SK-N-MC (cell line): ENCODE measurements around the gene HDAC7.
A peak's percentile ranks its signal among the peaks of the same experiment; 100 is the strongest.
"Not testable (repeated sequence)": the region's sequence is repeated elsewhere in the genome, so short reads cannot be mapped to it uniquely, and the experiment has no call there.

Experiments used
- DNase-seq: peaks from one replicate; pipeline ENCODE4 v3.0.0-alpha.2; 2011; ENCODE audit warnings: low read depth, low spot score
- H3K27ac ChIP-seq: fragments of 200-600 bp; sonication (generic); 2 replicates; pipeline ENCODE4 v1.5.1; 2016; ENCODE audit warnings: mixed run types
- H3K36me3 ChIP-seq: fragments of 200-600 bp; sonication (generic); 2 replicates; pipeline ENCODE4 v1.6.1; 2017; ENCODE audit warnings: antibody characterized with exemption, low read length, mixed read lengths; ENCODE audit not compliant: insufficient read depth
- H3K4me3 ChIP-seq: fragments of 200-600 bp; sonication (generic); 2 replicates; pipeline ENCODE4 v1.5.1; 2016
- H3K9ac ChIP-seq: fragments of 200-600 bp; sonication (generic); 2 replicates; pipeline ENCODE4 v1.8.0; 2017; ENCODE audit warnings: mixed run types, mixed read lengths; ENCODE audit not compliant: insufficient read length
- H3K9me3 ChIP-seq: fragments of 200-600 bp; sonication (generic); 2 replicates; pipeline ENCODE4 v1.6.1; 2017; ENCODE audit warnings: low read depth, mild to moderate bottlenecking, antibody characterized with exemption, low read length, moderate library complexity, mixed read lengths
- EZH2 ChIP-seq: fragments of 200-600 bp; sonication (generic); IDR thresholded peaks from one replicate; pipeline ENCODE4 v1.6.1; 2017; ENCODE audit warnings: antibody characterized with exemption
- FOXP2 ChIP-seq: optimal IDR thresholded peaks from 2 replicates; pipeline ENCODE3; 2011; ENCODE audit warnings: mild to moderate bottlenecking, moderate library complexity; ENCODE audit not compliant: insufficient read depth; ENCODE audit errors: extremely low read length, control extremely low read depth
- POLR2AphosphoS5 ChIP-seq: IDR thresholded peaks from 2 replicates; pipeline ENCODE4 v1.6.1; 2012; ENCODE audit warnings: mild to moderate bottlenecking, low read depth, low read length, borderline replicate concordance

HDAC7 gene

DNA sequence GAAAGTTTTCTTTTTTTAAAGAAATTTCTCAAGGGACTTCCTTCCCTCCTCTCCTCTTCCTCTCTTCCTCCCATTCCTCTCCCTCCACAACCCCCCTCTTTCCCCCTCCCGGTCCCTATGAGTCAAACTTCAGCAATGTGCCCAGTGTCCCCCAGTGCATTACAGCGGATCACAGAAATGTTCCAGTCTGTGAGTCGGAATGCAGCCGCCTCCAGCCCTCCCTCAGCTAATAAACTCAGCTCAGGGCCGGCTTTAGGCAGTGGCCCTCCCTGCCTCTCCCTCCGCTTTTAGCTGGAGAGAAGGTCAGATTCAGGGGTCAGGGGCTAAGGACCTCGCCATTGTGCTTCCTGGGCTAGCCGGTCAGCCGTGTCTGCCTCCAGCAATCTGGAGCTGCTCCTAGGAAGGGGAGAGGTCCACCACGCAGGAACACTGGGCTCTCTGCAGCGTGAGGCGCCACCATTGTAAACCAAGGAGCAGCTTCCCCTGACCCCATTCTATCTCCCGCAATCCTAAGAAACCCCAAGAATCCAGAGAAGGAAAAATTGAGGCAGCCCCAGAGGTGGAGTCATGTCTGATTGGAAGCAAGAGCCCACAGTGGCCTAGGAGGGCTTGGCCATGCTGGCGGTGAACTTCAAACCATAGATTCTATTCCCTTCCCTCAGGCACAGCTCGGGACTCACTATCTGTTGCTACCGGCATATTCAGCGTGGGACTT lies 1.1 kb upstream of the HDAC7 start:
- no peak for TF ChIP-seq FOXP2
- TF ChIP-seq EZH2 = no peak
- TF ChIP-seq POLR2AphosphoS5 = no peak
- Histone ChIP-seq H3K27ac (peak overlapping the region; percentile 81), H3K4me3 (peak overlapping the region; percentile 93), H3K9me3 (no peaks in the 10 kb centered on the region), H3K36me3 (no peaks in the 10 kb centered on the region), H3K9ac (peak overlapping the region; percentile 81)
- DNase-seq = no peak

- Histone ChIP-seq H3K4me3 (peak overlapping the region; percentile 93), H3K9me3 (no peaks in the 10 kb centered on the region), H3K36me3 (no peaks in the 10 kb centered on the region), H3K27ac (no peak overlapping the region), H3K9ac (peak overlapping the region; percentile 81)
- DNase-seq = no peak
- no peak for TF ChIP-seq FOXP2
- TF ChIP-seq POLR2AphosphoS5 = no peak
- TF ChIP-seq EZH2 = no peak
These were observed 386 bp downstream of the HDAC7 start for GRCh38 chr12:47819138-47819895.

- Histone ChIP-seq H3K9ac (peak overlapping the region; percentile 65), H3K9me3 (no peaks in the 10 kb centered on the region), H3K27ac (no peak overlapping the region), H3K36me3 (no peaks in the 10 kb centered on the region), H3K4me3 (peak overlapping the region; percentile 93)
- no peak for DNase-seq
- no peak for TF ChIP-seq POLR2AphosphoS5
- TF ChIP-seq EZH2 = no peak
- TF ChIP-seq FOXP2 = no peak
These were observed 1.1 kb downstream of the HDAC7 start for GRCh38 chr12:47818467-47819137.

GRCh38 chr12:47818007-47818376 lies 1.7 kb downstream of the HDAC7 start:
- no peak for TF ChIP-seq EZH2
- no peak for TF ChIP-seq POLR2AphosphoS5
- Histone ChIP-seq H3K4me3 (peak overlapping the region; percentile 14; the same call in 1 of the 2 replicates), H3K27ac (no peak overlapping the region), H3K9ac (no peak overlapping the region), H3K9me3 (no peaks in the 10 kb centered on the region), H3K36me3 (no peaks in the 10 kb centered on the region)
- no peak for DNase-seq

DNA sequence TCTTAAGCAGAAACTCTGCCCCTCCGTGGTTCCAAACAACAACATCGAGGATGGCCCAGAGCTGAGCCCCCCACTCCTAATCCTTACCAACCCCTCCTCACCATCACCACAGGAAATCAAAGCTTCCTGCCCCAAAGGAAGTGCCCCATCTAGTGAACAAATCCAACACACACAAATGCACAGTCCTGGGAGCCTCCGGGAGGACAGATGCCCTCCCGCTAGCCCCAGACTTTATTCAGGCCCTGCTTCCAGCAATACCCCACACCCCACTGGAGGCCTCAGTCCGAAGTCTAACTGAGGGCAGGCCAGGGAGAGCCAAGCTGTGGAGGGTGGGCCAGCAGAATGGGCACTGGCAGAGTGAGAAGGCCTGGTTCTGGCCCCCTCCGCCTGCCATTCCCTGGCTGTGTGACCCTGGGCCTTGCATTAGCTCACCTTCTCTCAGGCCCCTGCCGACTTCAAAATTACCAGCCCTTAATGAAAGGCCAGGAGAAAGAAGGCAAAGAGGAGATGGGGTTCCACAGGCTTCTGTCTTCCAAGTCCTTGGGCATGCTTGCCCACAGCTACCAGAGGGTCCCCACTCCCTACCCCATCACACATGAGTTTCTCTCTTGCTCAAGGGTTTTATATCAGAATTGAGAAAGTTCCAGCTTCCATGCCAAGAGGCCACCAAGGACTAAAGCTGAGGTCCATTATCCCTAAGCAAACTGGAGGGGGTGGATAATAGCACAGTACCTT lies 2.3 kb downstream of the HDAC7 start:
- H3K27ac ChIP-seq = no peak overlapping the region
- peak overlapping the region; percentile 8 for H3K4me3 ChIP-seq

GRCh38 chr12:47816403-47817271 lies 3.1 kb downstream of the HDAC7 start:
- TF ChIP-seq FOXP2 (no peak), EZH2 (no peak), POLR2AphosphoS5 (no peak)

More for the DNA sequence above, 2.3 kb downstream of the HDAC7 start:
- H3K36me3 ChIP-seq = no peaks in the 10 kb centered on the region
- H3K9ac ChIP-seq = no peak overlapping the region
- no peak for DNase-seq
- H3K9me3 ChIP-seq = no peaks in the 10 kb centered on the region
- TF ChIP-seq FOXP2 = no peak
- TF ChIP-seq POLR2AphosphoS5 = no peak
- no peak for TF ChIP-seq EZH2

DNA sequence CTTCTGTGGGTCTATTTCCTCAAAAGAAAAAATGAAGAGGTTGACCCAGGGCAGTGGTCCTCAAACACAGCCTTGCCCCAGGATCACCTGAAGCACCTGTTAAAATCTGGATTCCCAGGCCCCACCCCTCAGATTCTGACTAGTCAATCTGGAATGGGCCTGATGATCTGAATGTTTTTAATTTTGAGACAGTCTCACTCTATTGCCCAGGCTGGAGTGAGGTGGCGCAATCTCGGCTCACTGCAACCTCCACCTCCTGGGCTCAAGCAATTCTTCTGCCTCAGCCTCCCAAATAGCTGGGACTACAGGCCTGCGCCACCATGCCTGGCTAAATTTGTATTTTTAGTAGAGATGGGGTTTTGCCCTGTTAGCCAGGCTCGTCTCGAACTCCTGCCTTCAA lies 4.3 kb downstream of the HDAC7 start:
- H3K4me3 ChIP-seq, DNase-seq, H3K27ac ChIP-seq, H3K9me3 ChIP-seq, H3K9ac ChIP-seq, H3K36me3 ChIP-seq: not testable (repeated sequence)

More at GRCh38 chr12:47816403-47817271, 3.1 kb downstream of the HDAC7 start:
- no peak for DNase-seq
- no peaks in the 10 kb centered on the region for H3K36me3 ChIP-seq
- no peak overlapping the region for H3K27ac ChIP-seq
- H3K9me3 ChIP-seq = no peaks in the 10 kb centered on the region
- no peak overlapping the region for H3K9ac ChIP-seq
- no peak overlapping the region; the same call in 1 of the 2 replicates for H3K4me3 ChIP-seq
